NCI-H146 (cell line): ENCODE results near the gene RTN4RL2.

Experiments
- DNase-seq: peaks from one replicate; lab custom pipeline; 2025; lab: John Stamatoyannopoulos, UW

Gene RTN4RL2

DNA sequence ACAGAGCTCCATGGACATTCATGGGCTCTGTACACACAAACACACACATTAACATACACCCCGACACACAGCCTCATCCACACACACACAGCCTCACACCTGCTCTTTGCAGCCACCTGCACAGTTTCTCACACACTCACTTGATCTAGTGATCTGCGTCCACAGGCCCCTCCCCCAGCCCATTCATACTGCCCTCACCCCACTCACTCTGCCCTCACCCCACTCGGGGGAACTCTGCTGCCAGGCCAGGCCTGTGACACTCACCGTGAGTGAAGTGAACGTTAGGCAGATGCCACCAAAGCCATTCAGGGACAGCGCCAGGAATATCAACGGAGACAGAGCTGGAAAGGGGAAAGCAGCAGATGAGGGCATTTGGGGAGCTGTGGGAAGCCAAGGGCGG is 40.2 kb downstream of the RTN4RL2 start:
- no peak for DNase-seq

DNA sequence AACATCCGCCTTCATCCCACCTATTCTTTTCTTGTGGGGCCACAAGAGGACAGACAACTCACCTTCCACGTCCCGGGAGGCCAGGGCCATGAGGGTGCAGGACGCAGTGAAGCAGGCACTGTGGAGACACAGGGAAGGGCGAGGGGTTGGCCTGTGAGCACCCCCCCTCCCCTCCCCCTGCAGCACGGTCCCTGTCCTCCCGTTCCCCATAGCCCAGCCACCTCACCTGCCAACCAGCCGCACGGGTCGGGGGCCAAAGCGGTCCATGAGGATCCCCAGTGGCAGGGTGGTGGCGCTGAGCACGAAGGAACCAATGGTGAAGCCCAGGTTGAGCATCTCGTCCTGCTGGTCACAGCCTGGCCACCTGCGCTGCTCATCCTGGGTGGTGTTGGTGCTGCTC is 40.6 kb downstream of the RTN4RL2 start:
- DNase-seq: no peak

DNA sequence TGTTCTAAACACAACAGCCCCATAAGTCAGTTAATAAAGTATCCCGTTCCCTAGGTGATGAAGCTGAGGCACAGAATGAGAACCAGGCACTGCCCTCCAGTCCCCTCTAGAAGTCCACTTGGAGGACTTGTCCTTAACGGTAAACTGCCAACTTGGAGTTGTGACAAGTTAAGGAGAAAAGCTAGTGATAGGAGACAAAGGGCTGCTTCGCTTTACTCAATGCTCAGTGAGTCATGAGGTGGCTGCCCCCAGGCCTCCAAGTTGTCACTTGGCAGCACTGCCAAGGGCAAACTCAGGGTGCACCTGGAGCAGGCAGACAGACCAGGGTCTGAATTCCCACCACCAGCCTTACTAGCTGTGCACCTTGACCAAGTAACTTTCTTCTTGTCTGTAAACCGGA is 41.6 kb downstream of the RTN4RL2 start:
- DNase-seq: no peak

DNA sequence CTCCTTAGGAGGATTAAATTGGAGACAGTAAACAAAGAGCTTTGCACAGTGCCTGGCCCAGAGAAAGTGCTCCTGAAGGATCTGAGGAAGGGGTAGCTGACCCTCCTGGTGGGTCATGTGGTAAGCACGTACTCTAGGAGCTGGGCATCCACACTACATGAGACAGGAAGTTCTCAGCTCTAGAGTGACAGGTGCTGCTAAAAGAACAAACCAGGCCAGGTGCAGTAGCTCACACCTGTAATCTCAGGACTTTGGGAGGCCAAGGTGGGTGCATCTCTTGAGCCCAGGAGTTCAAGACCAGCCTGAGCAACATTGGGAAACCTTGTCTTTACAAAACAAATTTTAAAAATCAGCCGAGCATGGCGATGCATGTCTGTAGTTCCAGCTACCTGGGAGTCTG is 42.0 kb downstream of the RTN4RL2 start:
- DNase-seq: peak; percentile 23

DNA sequence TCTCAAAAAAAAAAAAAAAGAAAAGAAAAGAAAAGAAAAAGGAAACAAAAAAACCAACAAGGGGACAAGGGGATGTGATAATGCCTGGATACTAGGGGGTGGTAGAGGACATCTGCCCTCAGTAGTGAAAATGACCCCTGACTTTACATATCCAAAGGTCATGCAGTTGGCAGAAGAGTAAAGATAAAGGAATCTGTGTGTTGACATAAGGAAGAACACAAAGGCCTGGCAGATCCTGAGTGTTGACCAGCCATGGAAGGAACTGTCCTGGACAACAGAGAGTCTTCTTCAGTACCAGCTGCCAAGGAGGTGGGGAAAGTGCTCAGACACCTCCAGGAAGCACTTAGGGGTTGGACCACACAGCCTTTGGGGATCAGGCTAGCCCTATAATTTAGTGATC is 42.5 kb downstream of the RTN4RL2 start:
- peak; percentile 59 for DNase-seq

DNA sequence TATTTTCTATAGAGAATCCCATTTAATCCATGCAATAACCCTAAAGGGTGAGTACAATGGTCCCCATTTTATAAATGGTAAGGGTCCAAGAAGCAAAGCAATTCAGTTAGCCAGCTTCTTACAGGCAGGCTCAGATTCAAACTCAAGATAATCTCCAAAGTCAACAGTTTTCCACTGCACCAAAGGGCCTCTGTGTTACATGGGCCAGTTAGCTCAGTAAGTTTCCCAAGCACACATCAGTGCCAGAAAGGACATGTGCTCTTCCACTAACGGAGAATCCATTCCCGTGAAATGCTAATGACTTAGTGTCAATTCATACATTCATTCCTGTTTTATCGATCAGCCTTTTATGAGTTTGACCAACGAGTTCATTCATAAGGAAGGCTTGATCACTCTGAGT is 44.2 kb downstream of the RTN4RL2 start:
- no peak for DNase-seq

DNA sequence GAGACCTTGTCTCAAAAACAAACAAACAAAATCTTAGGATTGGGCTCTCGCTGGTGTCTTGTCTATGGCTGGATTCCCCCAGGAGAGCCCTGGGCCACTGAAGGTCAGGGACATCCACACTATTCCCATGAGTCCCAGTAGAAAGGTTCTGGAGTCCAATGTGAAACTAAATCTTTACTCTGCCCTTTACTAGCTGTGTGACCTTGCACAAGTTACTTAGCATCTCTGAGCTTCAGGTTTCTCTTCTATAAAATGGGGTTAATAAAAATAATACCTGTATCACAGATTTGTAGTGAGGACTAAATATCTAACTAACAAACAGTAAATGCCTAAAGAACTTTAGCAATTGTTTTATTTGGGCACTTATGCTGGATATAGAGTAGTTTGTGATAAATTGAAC is 46.2 kb downstream of the RTN4RL2 start:
- no peak for DNase-seq

DNA sequence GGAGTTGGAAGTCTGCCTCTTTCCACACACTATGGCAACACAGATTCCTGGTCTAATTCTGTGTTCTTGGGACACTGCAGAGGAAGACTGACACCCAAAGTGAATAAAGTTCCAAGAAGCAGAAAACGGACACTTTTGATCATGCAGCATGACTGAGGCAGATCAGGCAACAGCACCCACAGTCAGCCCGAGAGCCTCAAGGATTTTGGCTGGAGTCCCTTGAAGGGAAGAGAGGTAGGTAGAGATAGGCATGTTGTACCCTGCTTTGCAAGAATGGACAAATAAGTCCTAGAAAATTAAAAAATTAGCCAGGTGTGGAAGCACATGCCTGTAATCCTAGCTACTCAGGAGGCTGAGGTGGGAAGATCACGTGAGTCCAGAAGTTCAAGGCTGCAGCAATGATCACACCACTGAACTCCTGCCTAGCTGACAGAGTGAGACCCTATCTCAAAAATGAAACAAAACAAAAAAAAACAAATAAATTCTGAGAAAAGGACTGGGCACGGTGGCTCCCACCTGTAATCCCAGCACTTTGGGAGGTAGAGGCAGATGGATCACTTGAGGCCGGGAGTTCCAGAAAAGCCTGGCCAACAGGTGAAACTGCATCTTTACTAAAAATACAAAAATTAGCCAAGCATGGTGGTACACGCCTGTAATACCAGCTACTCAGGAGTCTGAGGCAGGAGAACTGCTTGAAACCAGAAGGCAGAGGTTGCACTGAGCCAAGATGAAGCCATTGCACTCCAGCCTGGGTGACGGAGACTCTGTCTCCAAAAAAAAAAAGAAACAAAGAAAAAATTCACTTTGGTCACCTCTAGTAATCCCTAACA is 48.2 kb downstream of the RTN4RL2 start:
- no peak for DNase-seq

DNA sequence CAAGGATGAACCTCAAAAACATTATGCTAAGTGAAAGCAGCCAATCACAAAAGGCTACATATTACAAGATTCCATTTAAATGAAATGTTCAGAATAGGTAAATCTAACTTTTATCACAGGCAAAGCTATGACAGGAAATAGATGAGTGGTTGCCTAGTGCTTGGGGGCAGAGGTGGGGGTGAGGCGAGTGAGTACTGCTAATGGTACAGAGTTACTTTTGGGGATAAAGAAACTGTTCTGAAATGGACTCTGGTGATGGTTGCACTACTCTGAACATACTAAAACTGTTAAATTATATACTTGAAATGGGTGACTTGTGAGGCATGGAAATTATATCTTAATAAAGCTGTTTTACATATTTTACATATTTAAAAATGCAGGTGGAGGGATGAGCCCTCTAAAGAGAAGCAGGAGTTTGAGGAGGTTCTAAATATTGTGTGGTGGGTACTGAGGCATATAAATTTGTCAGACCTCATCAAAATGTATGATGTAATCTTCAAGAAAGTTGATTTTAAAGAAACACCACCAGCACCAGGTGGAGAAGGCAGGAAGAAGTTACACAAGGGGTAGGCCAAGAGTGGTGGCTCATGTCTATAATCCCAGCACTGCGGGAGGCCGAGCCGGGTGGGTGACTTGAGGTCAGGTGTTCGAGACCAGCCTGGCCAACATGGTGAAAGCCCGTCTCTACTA is 51.6 kb downstream of the RTN4RL2 start:
- DNase-seq: no peak

DNA sequence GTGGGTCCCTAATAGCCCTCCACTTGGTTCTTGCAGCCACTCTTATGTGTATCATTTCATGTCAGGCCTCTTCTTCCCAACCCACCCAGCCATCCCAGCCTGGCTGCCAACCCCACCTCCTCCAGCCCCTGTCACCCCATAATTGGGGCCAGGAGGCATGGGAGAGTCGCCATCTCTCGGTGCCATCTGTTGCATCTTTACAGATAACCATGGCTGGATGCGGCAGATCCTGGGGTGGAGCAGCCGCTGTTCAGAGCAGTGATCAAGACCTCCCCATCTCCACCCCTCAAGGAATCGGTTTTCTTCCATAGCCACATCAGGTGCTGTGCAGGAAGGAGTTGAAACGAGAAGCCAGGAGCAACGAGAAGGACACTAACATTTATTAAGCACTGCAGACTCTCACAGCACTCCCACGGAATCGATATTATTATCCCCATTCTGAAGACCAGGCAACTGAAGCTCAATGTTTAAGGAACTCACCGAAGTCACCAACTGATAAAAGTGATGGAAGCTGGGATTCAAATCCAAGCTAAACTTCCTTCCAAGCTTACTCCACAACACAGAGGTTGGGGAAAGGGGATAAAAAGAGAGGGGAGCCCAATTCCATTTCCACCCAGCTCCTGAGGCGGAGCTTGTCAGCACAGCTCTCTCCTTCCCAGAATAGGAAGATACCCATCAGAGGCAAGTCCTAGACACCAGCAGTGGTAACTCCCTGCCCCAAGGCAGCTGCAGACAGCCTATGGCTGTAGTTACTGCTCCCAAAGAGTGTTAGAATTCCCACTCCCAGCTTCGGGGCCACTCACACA is 52.5 kb downstream of the RTN4RL2 start:
- DNase-seq: no peak

DNA sequence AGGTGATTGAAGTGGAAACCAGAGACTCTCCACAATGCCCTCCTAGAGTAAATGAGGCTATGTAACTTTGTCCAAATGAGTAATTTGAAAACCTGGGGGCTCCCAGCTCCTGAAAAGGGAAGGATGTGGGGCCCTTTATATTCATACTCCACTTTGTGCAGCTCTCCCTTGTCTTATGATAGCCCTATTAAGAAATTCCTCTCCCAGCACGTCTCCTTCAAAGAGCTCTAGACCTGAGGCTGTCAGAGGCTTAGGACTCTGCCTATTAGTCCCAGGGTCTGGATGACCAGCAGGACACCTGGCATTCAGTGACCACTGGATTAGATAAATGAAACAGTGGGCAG is 53.1 kb downstream of the RTN4RL2 start:
- DNase-seq: no peak

DNA sequence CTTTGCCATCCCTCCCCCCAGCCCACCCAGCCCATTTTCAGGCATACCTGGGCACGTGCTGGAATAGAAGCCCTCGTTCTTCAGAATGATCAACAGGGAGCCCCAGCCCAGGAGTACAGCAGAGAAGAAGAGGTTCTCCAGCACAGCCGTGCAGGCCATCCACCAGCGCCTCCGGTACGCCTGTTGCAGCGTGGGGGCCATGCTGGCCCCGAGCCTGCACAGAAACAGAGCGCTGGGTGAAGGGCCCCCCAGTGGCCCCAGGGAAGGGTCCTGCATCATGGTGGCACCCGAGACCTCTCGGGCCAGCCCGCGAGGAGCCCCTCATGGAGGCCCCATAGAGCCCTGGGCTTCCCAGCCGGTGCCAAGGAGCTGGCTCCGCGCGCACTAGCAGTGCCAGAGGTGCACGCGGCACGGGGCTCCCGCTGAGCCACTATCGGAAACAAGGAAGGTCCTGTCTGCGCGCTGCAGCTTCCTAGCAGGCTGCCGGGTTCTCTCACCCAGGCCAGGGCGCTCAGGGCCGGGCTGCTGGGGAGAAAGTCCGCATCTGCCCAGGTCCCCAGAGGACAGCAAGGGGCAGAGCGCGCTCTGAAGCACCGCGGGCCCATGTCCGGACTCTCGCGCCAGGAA is 53.7 kb downstream of the RTN4RL2 start:
- DNase-seq: peak; percentile 71

DNA sequence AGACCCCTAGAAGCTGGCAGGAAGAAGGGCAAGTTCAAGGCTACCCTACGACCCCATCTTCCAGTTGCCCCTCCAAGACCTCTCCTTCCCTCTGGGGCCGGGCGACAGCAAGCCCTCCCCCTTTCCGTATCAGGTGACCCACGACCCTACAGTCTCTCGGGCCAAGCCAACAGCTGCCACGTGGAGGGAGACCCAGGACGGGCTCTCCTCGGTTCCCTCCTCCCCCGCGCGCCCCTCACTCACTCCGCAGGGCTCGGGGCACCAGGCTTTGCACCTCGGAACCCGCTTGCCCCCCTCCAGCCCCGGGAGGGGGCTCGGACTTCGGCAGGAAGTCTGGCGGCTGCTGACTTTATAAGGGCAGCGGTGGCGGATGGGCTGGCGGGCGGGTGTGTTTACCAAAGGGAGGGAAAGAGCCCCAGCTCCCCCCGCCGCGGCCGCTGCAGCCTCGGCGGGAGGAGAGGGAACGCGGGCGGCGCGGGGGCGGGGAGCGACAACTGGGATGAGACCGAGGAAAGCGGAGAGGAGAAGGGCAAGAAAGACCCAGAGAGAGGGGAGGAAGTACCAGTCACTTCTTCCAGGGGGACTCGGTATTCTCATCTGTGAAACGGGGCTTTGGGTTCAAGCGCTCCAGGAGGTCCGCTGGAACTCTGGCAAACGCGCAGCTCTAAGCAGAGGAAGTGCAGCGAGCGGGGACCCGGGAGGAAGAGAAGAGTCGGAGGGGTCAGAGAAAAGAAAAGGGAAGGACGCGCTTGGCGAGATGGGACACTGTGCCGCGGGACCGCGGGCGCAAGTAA is 54.4 kb downstream of the RTN4RL2 start:
- DNase-seq: peak; percentile 64

DNA sequence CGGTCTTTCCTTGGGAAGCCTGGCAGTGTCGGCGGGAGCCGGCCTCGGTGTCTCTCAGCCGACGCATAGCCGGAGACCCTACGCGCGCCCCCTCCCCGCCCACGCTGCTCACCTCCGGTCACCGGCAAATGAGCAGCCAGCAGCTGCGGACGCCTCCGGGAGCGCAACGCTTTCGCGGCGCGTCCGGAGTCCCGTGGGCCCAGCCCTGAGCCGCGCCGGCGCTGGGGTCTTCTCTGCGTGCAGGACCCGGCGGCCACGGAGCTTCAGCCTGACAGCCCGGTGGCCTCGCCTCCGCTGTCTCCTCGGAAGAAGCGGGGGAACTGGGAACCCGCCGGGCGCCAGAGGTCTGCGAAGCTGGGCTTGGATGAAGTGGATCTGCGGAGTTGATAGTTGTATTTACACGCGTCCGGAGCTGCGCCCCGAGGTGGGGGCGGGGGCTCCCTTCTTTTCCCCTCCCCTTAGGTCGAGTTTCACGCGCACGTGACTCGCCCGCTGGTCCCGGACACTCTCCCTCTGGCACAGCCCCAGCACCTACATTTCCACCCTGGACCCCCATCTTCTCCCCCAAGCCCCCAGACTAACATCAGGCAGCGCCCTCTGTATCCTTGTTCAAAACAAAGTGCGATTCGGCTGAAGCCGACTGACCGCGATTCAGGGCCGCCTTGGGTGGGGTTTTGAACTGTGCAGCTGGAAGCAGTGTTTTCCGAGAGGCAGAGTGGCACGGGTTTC is 55.2 kb downstream of the RTN4RL2 start, which contains the start of gene SLC43A1:
SLC43A1 (minus strand) TSS at position 371 of the 729 bp plus-strand sequence. CDS start 1,591 bp downstream, outside the sequence.
- peak; percentile 56 for DNase-seq

DNA sequence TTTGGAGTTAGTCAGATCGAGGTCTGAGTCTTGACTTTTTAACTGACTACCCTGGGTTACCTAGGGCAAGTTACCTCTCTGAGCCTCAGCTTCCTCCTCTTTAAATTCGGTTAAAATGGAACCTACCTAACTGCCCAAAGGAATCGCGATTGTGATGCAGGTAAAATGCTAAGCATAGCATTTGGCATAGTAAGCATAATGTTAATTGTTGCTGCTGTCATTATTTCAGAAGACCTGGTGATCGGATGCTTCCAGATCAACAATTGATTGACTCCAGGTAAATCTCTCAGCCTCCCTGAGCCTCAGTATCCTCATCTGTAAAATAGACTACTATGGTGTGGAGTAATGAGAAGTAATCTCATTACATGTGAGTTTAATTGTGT is 55.7 kb downstream of the RTN4RL2 start:
- DNase-seq: no peak

DNA sequence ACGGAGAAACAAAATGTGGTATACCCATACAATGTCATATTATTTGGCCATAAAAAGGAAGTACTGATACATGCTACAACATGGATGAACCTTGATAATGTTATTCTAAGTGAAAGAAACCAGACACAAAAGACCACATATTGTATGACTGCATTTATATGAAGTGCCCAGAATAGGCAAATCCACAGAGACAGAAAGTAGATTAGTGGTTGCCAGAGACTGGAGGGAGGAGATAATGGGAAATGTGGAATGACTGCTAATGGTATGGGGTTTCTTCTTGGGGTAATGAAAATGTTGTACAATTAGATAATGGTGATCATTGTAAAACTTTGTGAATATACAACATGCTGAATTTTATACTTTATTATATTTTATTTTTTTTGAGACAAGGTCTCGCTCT is 60.8 kb downstream of the RTN4RL2 start:
- DNase-seq: no peak

DNA sequence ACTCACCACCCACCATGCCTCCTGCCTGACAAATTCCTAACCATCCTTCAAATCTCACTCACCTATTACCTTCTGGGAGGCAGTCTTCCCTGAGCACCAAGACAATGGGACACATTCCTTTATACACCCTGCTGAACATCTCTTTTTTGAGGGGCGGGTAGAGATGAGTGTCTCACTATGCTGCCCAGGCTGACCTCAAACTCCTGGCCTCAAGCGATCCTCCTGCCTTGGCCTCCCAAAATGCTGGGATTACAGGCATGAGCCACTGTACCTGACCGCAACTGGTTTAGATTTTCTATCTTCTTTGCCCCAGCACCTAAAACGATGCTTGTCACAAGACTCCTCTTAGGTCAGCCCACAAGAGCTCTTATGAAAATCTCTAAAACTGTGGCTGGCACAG is 63.1 kb downstream of the RTN4RL2 start:
- DNase-seq: no peak
